H9 (cell line): ENCODE results near the gene GALNT9. TPM values are rescaled to one million over a fixed set of nuclear protein-coding genes. Genes with fewer than 3 reads are reported as not detected.

Experiments used
- DNase-seq: peaks from one replicate; pipeline ENCODE4 v3.0.0-alpha.2; 2017
- H2AFZ ChIP-seq: one replicate; pipeline ENCODE4 v1.6.1; 2013; ENCODE audit warnings: mild to moderate bottlenecking, low read length, control low read depth, moderate library complexity
- H2AK5ac ChIP-seq: 2 replicates; pipeline ENCODE4 v1.6.1; 2013; ENCODE audit warnings: low read length, control low read depth, mixed read lengths; ENCODE audit not compliant: insufficient read length
- H2BK120ac ChIP-seq: one replicate; pipeline ENCODE4 v1.6.1; 2013; ENCODE audit warnings: low read depth, mild to moderate bottlenecking, low read length, control low read depth, inconsistent platforms; ENCODE audit not compliant: poor library complexity, severe bottlenecking
- H2BK12ac ChIP-seq: 2 replicates; pipeline ENCODE4 v1.6.1; 2013; ENCODE audit warnings: low read length, control low read depth, mixed read lengths, low read depth; ENCODE audit not compliant: insufficient read length
- H2BK15ac ChIP-seq: 2 replicates; pipeline ENCODE4 v1.6.1; 2013; ENCODE audit warnings: low read depth, low read length, control low read depth
- H2BK20ac ChIP-seq: one replicate; pipeline ENCODE4 v1.6.1; 2013; ENCODE audit warnings: low read depth, mild to moderate bottlenecking, low read length, control low read depth, inconsistent platforms; ENCODE audit not compliant: poor library complexity, severe bottlenecking
- H2BK5ac ChIP-seq: 2 replicates; pipeline ENCODE4 v1.6.1; 2013; ENCODE audit warnings: low read length, control low read depth, mixed read lengths; ENCODE audit not compliant: insufficient read length
- H3K14ac ChIP-seq: 2 replicates; pipeline ENCODE4 v1.6.1; 2013; ENCODE audit warnings: low read length, control low read depth; ENCODE audit not compliant: insufficient read depth
- H3K18ac ChIP-seq: 2 replicates; pipeline ENCODE4 v1.6.1; 2013; ENCODE audit warnings: low read depth, mild to moderate bottlenecking, mixed read lengths, low read length, control low read depth; ENCODE audit not compliant: insufficient read length
- H3K23ac ChIP-seq: 2 replicates; pipeline ENCODE4 v1.6.1; 2013; ENCODE audit warnings: low read length, control low read depth, mixed read lengths, low read depth; ENCODE audit not compliant: insufficient read length
- H3K23me2 ChIP-seq: 2 replicates; pipeline ENCODE4 v1.6.1; 2013; ENCODE audit warnings: low read depth, mild to moderate bottlenecking, mixed read lengths, low read length, control low read depth; ENCODE audit not compliant: insufficient read length, poor library complexity, severe bottlenecking
- H3K27ac ChIP-seq: 2 replicates; pipeline ENCODE4 v1.5.1; 2013; ENCODE audit warnings: low read length, control low read depth, mixed read lengths, low read depth; ENCODE audit not compliant: insufficient read length
- H3K27me3 ChIP-seq: 2 replicates; pipeline ENCODE4 v1.6.1; 2013; ENCODE audit warnings: low read length, control low read depth, inconsistent platforms; ENCODE audit not compliant: insufficient read depth
- H3K4ac ChIP-seq: 2 replicates; pipeline ENCODE4 v1.6.1; 2013; ENCODE audit warnings: low read depth, mild to moderate bottlenecking, control low read depth, inconsistent platforms, low read length, moderate library complexity
- H3K4me1 ChIP-seq: 2 replicates; pipeline ENCODE4 v1.6.1; 2013; ENCODE audit warnings: low read length, control low read depth, inconsistent platforms; ENCODE audit not compliant: insufficient read depth
- H3K4me2 ChIP-seq: 2 replicates; pipeline ENCODE4 v1.6.1; 2013; ENCODE audit warnings: low read length, control low read depth, mixed read lengths; ENCODE audit not compliant: insufficient read length, insufficient read depth
- H3K56ac ChIP-seq: 2 replicates; pipeline ENCODE4 v1.6.1; 2013; ENCODE audit warnings: low read depth, mild to moderate bottlenecking, mixed read lengths, low read length, control low read depth; ENCODE audit not compliant: insufficient read length
- H3K79me1 ChIP-seq: 2 replicates; pipeline ENCODE4 v1.6.1; 2013; ENCODE audit warnings: low read depth, mild to moderate bottlenecking, moderate library complexity, low read length, control low read depth, inconsistent platforms; ENCODE audit not compliant: insufficient read depth, poor library complexity, severe bottlenecking
- H3K79me2 ChIP-seq: 2 replicates; pipeline ENCODE4 v1.6.1; 2013; ENCODE audit warnings: low read length, control low read depth, inconsistent platforms; ENCODE audit not compliant: insufficient read depth
- H3K9ac ChIP-seq: 2 replicates; pipeline ENCODE4 v1.6.1; 2013; ENCODE audit warnings: low read length, control low read depth, mixed read lengths; ENCODE audit not compliant: insufficient read length; ENCODE audit errors: extremely low read depth
- H3K9me3 ChIP-seq: one replicate; pipeline ENCODE4 v1.6.1; 2013; ENCODE audit warnings: low read depth, low read length, inconsistent platforms; ENCODE audit not compliant: control insufficient read depth
- H3T11ph ChIP-seq: one replicate; pipeline ENCODE4 v1.6.1; 2013; ENCODE audit warnings: mild to moderate bottlenecking, low read length, control low read depth, inconsistent platforms
- H4K20me1 ChIP-seq: one replicate; pipeline ENCODE4 v1.6.1; 2013; ENCODE audit not compliant: control insufficient read depth, insufficient read length, insufficient read depth
- H4K5ac ChIP-seq: 2 replicates; pipeline ENCODE4 v1.6.1; 2013; ENCODE audit warnings: low read depth, mild to moderate bottlenecking, mixed read lengths, low read length, control low read depth; ENCODE audit not compliant: insufficient read length
- H4K8ac ChIP-seq: replicated peaks from 2 replicates; pipeline ENCODE4 v1.6.1; 2013; ENCODE audit warnings: low read length, control low read depth, mixed read lengths, low read depth; ENCODE audit not compliant: insufficient read length
- H4K91ac ChIP-seq: 2 replicates; pipeline ENCODE4 v1.6.1; 2013; ENCODE audit warnings: low read depth, mild to moderate bottlenecking, moderate library complexity, mixed read lengths, low read length, control low read depth; ENCODE audit not compliant: insufficient read length
- H3K27ac Mint-ChIP-seq, 3 experiments: 2 replicates in 2 of 3; 3 replicates in 1 of 3; pipeline ENCODE4 v1.8.0; 2020 to 2021; ENCODE audit warnings: mixed read lengths in 3 of 3, mild to moderate bottlenecking in 1 of 3, moderate library complexity in 1 of 3
- H3K27me3 Mint-ChIP-seq: 2 replicates; pipeline ENCODE4 v1.8.0; 2021; ENCODE audit warnings: low read depth, mild to moderate bottlenecking, moderate library complexity, mixed read lengths
- H3K36me3 Mint-ChIP-seq, 3 experiments: 2 replicates in 2 of 3; 3 replicates in 1 of 3; pipeline ENCODE4 v1.8.0; 2020 to 2021; ENCODE audit warnings: low read depth in 3 of 3, mixed read lengths in 3 of 3; ENCODE audit not compliant: insufficient read depth in 1 of 3
- H3K4me1 Mint-ChIP-seq, 2 experiments: 2 replicates each; pipeline ENCODE4 v1.8.0; 2020; ENCODE audit warnings: mixed read lengths in 2 of 2
- H3K4me3 Mint-ChIP-seq, 2 experiments: 2 replicates in 1 of 2; 3 replicates in 1 of 2; pipeline ENCODE4 v1.8.0; 2020 to 2021; ENCODE audit warnings: mild to moderate bottlenecking in 2 of 2, mixed read lengths in 2 of 2, moderate library complexity in 1 of 2
- H3K9me3 Mint-ChIP-seq, 2 experiments: 2 replicates in 1 of 2; 3 replicates in 1 of 2; pipeline ENCODE4 v1.8.0; 2020; ENCODE audit warnings: mild to moderate bottlenecking in 2 of 2, mixed read lengths in 2 of 2, moderate library complexity in 1 of 2
- CTCF ChIP-seq: fragments of 200-600 bp; sonication (generic); conservative IDR thresholded peaks from 3 replicates; pipeline ENCODE4 v1.8.0; 2021; ENCODE audit warnings: antibody characterized with exemption, mild to moderate bottlenecking
- WGBS: extraction: QIAGEN DNeasy Blood & Tissue Kit; methylation state at CpG from one replicate; pipeline ENCODE4 v1.1.7; 2013; ENCODE audit warnings: missing lambda C conversion rate, low lambda C conversion rate, mixed read lengths; ENCODE audit not compliant: insufficient read length; ENCODE audit errors: extremely low coverage; 5-methylcytosine and 5-hydroxymethylcytosine counted together
- total RNA-seq: library from RNA; stranded (reverse); gene quantifications from 2 replicates; pipeline ENCODE4 v1.2.1, GENCODE V29; 2021

Gene GALNT9
- total RNA-seq, 1 experiment from 2014 or later = 0.35 TPM

DNA sequence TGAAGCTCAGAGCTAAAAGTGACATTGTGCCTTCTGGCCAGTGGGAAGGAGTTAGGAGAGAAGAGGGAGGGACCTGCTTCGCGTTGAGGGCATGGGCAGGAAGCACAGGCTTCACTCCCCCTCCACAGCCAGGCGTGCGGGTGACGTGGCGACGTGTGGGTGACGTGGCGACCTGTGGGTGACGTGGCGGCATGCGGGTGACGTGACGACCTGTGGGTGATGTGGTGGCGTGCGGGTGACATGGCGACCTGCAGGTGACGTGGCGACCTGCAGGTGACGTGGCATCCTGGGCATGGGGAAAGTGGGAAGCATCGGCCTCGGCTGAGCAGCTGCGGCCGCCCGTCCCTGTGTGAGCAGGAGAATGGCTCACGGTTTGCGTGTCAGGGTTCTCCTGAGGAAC, 8.2 kb upstream of the GALNT9 start:
- no peak overlapping the region for H2BK5ac ChIP-seq
- H4K91ac ChIP-seq = no peak overlapping the region
- H4K5ac ChIP-seq = no peak overlapping the region
- peaks cover 0 to under 1% of the 10 kb centered on the region in 2 experiments; a peak in 1 of 5 replicates for H3K9me3 Mint-ChIP-seq
- H3K14ac ChIP-seq = no peak overlapping the region; the same call in 1 of the 2 replicates
- no peaks in the 10 kb centered on the region for H3K79me1 ChIP-seq
- no peak overlapping the region for H3K4me3 Mint-ChIP-seq
- H3K56ac ChIP-seq = no peak overlapping the region
- no peak overlapping the region for H3K4me2 ChIP-seq
- H3K27ac Mint-ChIP-seq = no peak overlapping the region
- H2BK20ac ChIP-seq = no peak overlapping the region
- H2BK120ac ChIP-seq = no peak overlapping the region
- H3K4me1 ChIP-seq = no peaks in the 10 kb centered on the region
- H3K18ac ChIP-seq = no peak overlapping the region
- H2AFZ ChIP-seq = no peak overlapping the region
- TF ChIP-seq CTCF = no peak
- no CpG with 5 or more reads among the region's 27 CpGs for WGBS
- H3K4ac ChIP-seq = no peak overlapping the region
- H4K8ac ChIP-seq = no peak overlapping the region
- no peak overlapping the region for H3T11ph ChIP-seq
- H3K9me3 ChIP-seq = no peaks in the 10 kb centered on the region
- H3K23me2 ChIP-seq = peaks cover 2% of the 10 kb centered on the region
- H3K4me1 Mint-ChIP-seq = peaks cover 3 to 8% of the 10 kb centered on the region in 2 experiments
- H2BK12ac ChIP-seq = no peak overlapping the region
- no peaks in the 10 kb centered on the region for H3K79me2 ChIP-seq
- no peak overlapping the region for H3K9ac ChIP-seq
- H3K27me3 ChIP-seq = peaks cover 2% of the 10 kb centered on the region; the same call in 1 of the 2 replicates
- H3K27ac ChIP-seq = no peak overlapping the region
- no peaks in the 10 kb centered on the region for H3K36me3 Mint-ChIP-seq
- H3K23ac ChIP-seq = no peak overlapping the region
- H4K20me1 ChIP-seq = peaks cover 2% of the 10 kb centered on the region
- H2BK15ac ChIP-seq = no peak overlapping the region
- H3K27me3 Mint-ChIP-seq = peaks cover 91% of the 10 kb centered on the region
- H2AK5ac ChIP-seq = no peak overlapping the region
- DNase-seq = no peak
